ENCODE results near the gene PLCB4. TPM values are rescaled to one million over a fixed set of nuclear protein-coding genes. Genes with fewer than 3 reads are reported as not detected.

The PLCB4 gene
- total and polyA plus RNA-seq, 2 experiments from 2014 or later, result 6.5 to 16.1 TPM

DNA sequence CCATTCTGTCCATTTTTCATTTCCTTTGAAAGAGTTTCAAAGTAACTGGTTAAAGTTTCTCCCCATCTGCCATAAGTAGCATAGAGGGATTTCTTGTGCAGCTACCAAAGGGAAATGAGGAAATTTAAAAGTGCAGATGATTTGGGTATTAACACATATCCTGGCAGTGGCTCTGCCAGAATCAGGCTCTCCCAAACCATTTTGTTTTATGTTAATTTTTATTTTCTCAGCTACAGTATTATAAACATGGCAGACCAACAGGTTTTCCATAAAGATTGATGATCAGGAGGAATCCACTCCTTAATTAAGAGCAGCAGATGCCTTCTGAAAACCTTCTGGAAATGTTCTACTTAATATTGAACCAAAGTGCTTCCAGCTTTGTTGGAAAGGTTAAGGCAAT is 13.9 kb downstream of the PLCB4 start (continued):
- TF ChIP-seq, protein P1, sequence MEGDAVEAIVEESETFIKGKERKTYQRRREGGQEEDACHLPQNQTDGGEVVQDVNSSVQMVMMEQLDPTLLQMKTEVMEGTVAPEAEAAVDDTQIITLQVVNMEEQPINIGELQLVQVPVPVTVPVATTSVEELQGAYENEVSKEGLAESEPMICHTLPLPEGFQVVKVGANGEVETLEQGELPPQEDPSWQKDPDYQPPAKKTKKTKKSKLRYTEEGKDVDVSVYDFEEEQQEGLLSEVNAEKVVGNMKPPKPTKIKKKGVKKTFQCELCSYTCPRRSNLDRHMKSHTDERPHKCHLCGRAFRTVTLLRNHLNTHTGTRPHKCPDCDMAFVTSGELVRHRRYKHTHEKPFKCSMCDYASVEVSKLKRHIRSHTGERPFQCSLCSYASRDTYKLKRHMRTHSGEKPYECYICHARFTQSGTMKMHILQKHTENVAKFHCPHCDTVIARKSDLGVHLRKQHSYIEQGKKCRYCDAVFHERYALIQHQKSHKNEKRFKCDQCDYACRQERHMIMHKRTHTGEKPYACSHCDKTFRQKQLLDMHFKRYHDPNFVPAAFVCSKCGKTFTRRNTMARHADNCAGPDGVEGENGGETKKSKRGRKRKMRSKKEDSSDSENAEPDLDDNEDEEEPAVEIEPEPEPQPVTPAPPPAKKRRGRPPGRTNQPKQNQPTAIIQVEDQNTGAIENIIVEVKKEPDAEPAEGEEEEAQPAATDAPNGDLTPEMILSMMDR (conservative IDR thresholded peaks at IDR 0.05; ENCODE audit: low read depth in 2 of 2), result no peak
- TF ChIP-seq ZNF331 (CRISPR knock-in tag; IDR thresholded peaks at IDR 0.05; ENCODE audit: low read depth), result no peak
- TF ChIP-seq EZH2phosphoT487 (IDR thresholded peaks at IDR 0.05; ENCODE audit: unreplicated experiment), result no peak
- no peak for TF ChIP-seq POLR2AphosphoS5 (IDR thresholded peaks at IDR 0.05; ENCODE audit: low read depth)
- TF ChIP-seq ZNF114 (CRISPR knock-in tag; IDR thresholded peaks at IDR 0.05), result no peak

DNA sequence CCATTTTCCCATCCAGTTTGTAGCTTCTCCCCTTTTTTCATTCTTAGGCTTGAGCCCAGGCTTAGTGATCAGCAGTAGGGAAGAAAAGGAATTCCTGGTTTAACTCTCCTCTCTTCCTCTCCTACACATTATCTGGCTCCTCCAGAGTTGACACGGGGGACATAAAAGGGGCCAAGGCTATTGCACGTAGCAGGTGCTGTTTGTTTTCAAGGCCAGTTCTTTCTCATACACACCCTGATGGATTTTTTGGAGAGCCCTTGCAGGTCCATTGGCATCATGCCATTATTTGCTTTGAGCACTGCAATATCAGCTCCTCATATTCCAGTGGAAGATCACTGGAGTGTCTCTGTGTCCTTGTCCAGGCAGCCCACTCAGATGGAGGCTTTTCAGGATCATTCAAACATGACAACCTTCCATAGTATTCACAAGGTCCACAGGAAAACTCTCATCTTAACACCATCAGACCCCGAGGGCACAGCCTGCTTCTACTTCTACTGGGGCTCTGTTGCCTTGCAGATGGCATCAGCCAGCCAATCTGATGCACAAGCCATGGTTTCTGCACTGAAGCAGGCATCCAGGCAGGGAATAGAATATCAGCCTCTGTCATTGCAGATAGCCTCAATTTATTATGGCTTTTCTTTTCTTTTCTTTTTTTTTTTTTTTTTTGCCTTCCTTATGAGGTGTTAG is 18.8 kb downstream of the PLCB4 start:
- Mint-ChIP-seq H3K4me3 (no peak overlapping the region), H3K36me3 (ENCODE audit: low read depth) (no peaks in the 10 kb centered on the region), H3K27ac (no peak overlapping the region), H3K9me3 (no peaks in the 10 kb centered on the region; the same call in 2 of the 3 replicates), H3K27me3 (ENCODE audit: insufficient read depth, low read depth, poor library complexity) (no peaks in the 10 kb centered on the region), H3K4me1 (peaks cover 12% of the 10 kb centered on the region; the same call in 2 of the 3 replicates)
- Histone ChIP-seq H3F3A (replicated peaks; ENCODE audit: low read depth) (no peaks in the 10 kb centered on the region), H3K4me1 (ENCODE audit: insufficient read depth) (peaks cover 11% of the 10 kb centered on the region; the same call in 1 of the 2 replicates), H4K20me1 (replicated peaks; ENCODE audit: insufficient read depth) (no peaks in the 10 kb centered on the region), H3K27me3 (ENCODE audit: insufficient read depth) (no peaks in the 10 kb centered on the region), H3K79me2 (replicated peaks; ENCODE audit: insufficient read depth) (peaks cover 29% of the 10 kb centered on the region), H3K9me2 (ENCODE audit: insufficient read depth) (no peaks in the 10 kb centered on the region), H3K36me3 (ENCODE audit: insufficient read depth) (no peaks in the 10 kb centered on the region), H2AFZ (no peak overlapping the region), H3K27ac (ENCODE audit: low read depth) (no peak overlapping the region), H3K4me2 (no peak overlapping the region), H3K4me3 (no peak overlapping the region)
- ATAC-seq, result no peak
- DNase-seq (ENCODE audit: low spot score), result no peak
- TF ChIP-seq CREB1 (CRISPR knock-in tag; IDR thresholded peaks at IDR 0.05; ENCODE audit: low read depth) (no peak), NANOG (IDR thresholded peaks at IDR 0.05; ENCODE audit: borderline replicate concordance) (no peak), ZNF331 (CRISPR knock-in tag; IDR thresholded peaks at IDR 0.05; ENCODE audit: low read depth) (no peak), POLR2AphosphoS5 (IDR thresholded peaks at IDR 0.05; ENCODE audit: low read depth) (no peak), EZH2phosphoT487 (IDR thresholded peaks at IDR 0.05; ENCODE audit: unreplicated experiment) (no peak), ZNF114 (CRISPR knock-in tag; IDR thresholded peaks at IDR 0.05) (no peak), EZH2 (IDR thresholded peaks at IDR 0.05; ENCODE audit: low read depth, unreplicated experiment) (no peak), STAT1 (IDR thresholded peaks at IDR 0.05; ENCODE audit: unreplicated experiment) (no peak)
- TF ChIP-seq, protein P2, sequence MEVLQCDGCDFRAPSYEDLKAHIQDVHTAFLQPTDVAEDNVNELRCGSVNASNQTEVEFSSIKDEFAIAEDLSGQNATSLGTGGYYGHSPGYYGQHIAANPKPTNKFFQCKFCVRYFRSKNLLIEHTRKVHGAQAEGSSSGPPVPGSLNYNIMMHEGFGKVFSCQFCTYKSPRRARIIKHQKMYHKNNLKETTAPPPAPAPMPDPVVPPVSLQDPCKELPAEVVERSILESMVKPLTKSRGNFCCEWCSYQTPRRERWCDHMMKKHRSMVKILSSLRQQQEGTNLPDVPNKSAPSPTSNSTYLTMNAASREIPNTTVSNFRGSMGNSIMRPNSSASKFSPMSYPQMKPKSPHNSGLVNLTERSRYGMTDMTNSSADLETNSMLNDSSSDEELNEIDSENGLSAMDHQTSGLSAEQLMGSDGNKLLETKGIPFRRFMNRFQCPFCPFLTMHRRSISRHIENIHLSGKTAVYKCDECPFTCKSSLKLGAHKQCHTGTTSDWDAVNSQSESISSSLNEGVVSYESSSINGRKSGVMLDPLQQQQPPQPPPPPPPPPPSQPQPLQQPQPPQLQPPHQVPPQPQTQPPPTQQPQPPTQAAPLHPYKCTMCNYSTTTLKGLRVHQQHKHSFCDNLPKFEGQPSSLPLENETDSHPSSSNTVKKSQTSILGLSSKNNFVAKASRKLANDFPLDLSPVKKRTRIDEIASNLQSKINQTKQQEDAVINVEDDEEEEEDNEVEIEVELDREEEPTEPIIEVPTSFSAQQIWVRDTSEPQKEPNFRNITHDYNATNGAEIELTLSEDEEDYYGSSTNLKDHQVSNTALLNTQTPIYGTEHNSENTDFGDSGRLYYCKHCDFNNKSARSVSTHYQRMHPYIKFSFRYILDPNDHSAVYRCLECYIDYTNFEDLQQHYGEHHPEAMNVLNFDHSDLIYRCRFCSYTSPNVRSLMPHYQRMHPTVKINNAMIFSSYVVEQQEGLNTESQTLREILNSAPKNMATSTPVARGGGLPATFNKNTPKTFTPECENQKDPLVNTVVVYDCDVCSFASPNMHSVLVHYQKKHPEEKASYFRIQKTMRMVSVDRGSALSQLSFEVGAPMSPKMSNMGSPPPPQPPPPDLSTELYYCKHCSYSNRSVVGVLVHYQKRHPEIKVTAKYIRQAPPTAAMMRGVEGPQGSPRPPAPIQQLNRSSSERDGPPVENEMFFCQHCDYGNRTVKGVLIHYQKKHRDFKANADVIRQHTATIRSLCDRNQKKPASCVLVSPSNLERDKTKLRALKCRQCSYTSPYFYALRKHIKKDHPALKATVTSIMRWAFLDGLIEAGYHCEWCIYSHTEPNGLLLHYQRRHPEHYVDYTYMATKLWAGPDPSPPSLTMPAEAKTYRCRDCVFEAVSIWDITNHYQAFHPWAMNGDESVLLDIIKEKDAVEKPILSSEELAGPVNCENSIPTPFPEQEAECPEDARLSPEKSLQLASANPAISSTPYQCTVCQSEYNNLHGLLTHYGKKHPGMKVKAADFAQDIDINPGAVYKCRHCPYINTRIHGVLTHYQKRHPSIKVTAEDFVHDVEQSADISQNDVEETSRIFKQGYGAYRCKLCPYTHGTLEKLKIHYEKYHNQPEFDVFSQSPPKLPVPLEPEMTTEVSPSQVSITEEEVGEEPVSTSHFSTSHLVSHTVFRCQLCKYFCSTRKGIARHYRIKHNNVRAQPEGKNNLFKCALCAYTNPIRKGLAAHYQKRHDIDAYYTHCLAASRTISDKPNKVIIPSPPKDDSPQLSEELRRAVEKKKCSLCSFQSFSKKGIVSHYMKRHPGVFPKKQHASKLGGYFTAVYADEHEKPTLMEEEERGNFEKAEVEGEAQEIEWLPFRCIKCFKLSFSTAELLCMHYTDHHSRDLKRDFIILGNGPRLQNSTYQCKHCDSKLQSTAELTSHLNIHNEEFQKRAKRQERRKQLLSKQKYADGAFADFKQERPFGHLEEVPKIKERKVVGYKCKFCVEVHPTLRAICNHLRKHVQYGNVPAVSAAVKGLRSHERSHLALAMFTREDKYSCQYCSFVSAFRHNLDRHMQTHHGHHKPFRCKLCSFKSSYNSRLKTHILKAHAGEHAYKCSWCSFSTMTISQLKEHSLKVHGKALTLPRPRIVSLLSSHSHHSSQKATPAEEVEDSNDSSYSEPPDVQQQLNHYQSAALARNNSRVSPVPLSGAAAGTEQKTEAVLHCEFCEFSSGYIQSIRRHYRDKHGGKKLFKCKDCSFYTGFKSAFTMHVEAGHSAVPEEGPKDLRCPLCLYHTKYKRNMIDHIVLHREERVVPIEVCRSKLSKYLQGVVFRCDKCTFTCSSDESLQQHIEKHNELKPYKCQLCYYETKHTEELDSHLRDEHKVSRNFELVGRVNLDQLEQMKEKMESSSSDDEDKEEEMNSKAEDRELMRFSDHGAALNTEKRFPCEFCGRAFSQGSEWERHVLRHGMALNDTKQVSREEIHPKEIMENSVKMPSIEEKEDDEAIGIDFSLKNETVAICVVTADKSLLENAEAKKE (CRISPR knock-in tag; IDR thresholded peaks at IDR 0.05), result no peak
- TF ChIP-seq, protein P3, sequence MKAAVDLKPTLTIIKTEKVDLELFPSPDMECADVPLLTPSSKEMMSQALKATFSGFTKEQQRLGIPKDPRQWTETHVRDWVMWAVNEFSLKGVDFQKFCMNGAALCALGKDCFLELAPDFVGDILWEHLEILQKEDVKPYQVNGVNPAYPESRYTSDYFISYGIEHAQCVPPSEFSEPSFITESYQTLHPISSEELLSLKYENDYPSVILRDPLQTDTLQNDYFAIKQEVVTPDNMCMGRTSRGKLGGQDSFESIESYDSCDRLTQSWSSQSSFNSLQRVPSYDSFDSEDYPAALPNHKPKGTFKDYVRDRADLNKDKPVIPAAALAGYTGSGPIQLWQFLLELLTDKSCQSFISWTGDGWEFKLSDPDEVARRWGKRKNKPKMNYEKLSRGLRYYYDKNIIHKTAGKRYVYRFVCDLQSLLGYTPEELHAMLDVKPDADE (IDR thresholded peaks at IDR 0.05), result no peak
- TF ChIP-seq, protein P4, sequence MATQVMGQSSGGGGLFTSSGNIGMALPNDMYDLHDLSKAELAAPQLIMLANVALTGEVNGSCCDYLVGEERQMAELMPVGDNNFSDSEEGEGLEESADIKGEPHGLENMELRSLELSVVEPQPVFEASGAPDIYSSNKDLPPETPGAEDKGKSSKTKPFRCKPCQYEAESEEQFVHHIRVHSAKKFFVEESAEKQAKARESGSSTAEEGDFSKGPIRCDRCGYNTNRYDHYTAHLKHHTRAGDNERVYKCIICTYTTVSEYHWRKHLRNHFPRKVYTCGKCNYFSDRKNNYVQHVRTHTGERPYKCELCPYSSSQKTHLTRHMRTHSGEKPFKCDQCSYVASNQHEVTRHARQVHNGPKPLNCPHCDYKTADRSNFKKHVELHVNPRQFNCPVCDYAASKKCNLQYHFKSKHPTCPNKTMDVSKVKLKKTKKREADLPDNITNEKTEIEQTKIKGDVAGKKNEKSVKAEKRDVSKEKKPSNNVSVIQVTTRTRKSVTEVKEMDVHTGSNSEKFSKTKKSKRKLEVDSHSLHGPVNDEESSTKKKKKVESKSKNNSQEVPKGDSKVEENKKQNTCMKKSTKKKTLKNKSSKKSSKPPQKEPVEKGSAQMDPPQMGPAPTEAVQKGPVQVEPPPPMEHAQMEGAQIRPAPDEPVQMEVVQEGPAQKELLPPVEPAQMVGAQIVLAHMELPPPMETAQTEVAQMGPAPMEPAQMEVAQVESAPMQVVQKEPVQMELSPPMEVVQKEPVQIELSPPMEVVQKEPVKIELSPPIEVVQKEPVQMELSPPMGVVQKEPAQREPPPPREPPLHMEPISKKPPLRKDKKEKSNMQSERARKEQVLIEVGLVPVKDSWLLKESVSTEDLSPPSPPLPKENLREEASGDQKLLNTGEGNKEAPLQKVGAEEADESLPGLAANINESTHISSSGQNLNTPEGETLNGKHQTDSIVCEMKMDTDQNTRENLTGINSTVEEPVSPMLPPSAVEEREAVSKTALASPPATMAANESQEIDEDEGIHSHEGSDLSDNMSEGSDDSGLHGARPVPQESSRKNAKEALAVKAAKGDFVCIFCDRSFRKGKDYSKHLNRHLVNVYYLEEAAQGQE (IDR thresholded peaks at IDR 0.05; ENCODE audit: unreplicated experiment), result no peak

All from GM23338 (cell line).